H1 (cell line): ENCODE results near the gene COL5A1. TPM values are rescaled to one million over a fixed set of nuclear protein-coding genes. Genes with fewer than 3 reads are reported as not detected.
A peak's percentile ranks its signal among the peaks of the same experiment; 100 is the strongest.

Experiments used
- CTCF ChIA-PET: fragments of 300-600 bp; sonication (Branson Sonifier 250); formaldehyde crosslinking; loops from one replicate; lab custom pipeline; 2021; ENCODE audit not compliant: partially characterized antibody; lab: Charles Lee
- POLR2A ChIA-PET: fragments of 300-600 bp; sonication (Branson Sonifier 250); formaldehyde crosslinking; loops from one replicate; lab custom pipeline; 2021; ENCODE audit warnings: inconsistent platforms; ENCODE audit not compliant: partially characterized antibody; lab: Charles Lee
- DNase-seq, 2 experiments: peaks; one replicate each; pipeline versions ENCODE4 v3.0.0 to v3.0.0-alpha.2; 2010 to 2022; ENCODE audit warnings: low spot score in 2 of 2, low read depth in 1 of 2, mixed read lengths in 1 of 2
- FAIRE-seq: peaks from 2 replicates; lab custom pipeline; 2011; peaks lifted over from hg19 to GRCh38; lab: Jason Lieb, UNC
- H2AFZ ChIP-seq: 2 replicates; pipeline ENCODE4 v1.8.1; 2012; ENCODE audit warnings: low read length, inconsistent platforms
- H2AK5ac ChIP-seq: 2 replicates; pipeline ENCODE4 v1.6.1; 2013; ENCODE audit warnings: low read depth, low read length
- H2BK120ac ChIP-seq: replicated peaks from 2 replicates; pipeline ENCODE3; 2013; ENCODE audit warnings: low read depth, low read length, inconsistent platforms
- H2BK12ac ChIP-seq: 2 replicates; pipeline ENCODE4 v1.6.1; 2013; ENCODE audit warnings: low read depth, low read length
- H2BK15ac ChIP-seq: 2 replicates; pipeline ENCODE4 v1.6.1; 2013; ENCODE audit warnings: low read length
- H2BK20ac ChIP-seq: 2 replicates; pipeline ENCODE4 v1.6.1; 2013; ENCODE audit warnings: low read length
- H2BK5ac ChIP-seq: 2 replicates; pipeline ENCODE4 v1.6.1; 2013; ENCODE audit warnings: low read depth, low read length
- H3K14ac ChIP-seq: 2 replicates; pipeline ENCODE4 v1.6.1; 2013; ENCODE audit warnings: inconsistent platforms; ENCODE audit not compliant: insufficient read length
- H3K18ac ChIP-seq: 2 replicates; pipeline ENCODE4 v1.6.1; 2013; ENCODE audit warnings: low read length; ENCODE audit errors: extremely low read depth
- H3K23ac ChIP-seq: 2 replicates; pipeline ENCODE4 v1.6.1; 2013; ENCODE audit warnings: inconsistent platforms; ENCODE audit not compliant: insufficient read length
- H3K23me2 ChIP-seq: 2 replicates; pipeline ENCODE4 v1.6.1; 2013; ENCODE audit warnings: low read depth, low read length
- H3K27ac ChIP-seq: 2 replicates; pipeline ENCODE4 v1.6.1; 2011; ENCODE audit warnings: low read depth, low read length, inconsistent platforms
- H3K27me3 ChIP-seq, 4 experiments: replicated peaks in 1 of 4; 1 replicate in 1 of 4; 2 replicates in 3 of 4; pipeline versions ENCODE4 v1.6.1 to v1.8.1; 2011 to 2013; ENCODE audit warnings: low read length in 3 of 4, mild to moderate bottlenecking in 3 of 4, inconsistent platforms in 2 of 4, mixed read lengths in 2 of 4, moderate library complexity in 1 of 4; ENCODE audit not compliant: control insufficient read depth in 3 of 4, insufficient read depth in 3 of 4; ENCODE audit errors: extremely low read depth in 1 of 4
- H3K36me3 ChIP-seq, 4 experiments: 2 replicates each; pipeline versions ENCODE4 v1.6.1 to v1.8.1; 2011 to 2013; ENCODE audit warnings: mild to moderate bottlenecking in 4 of 4, low read length in 3 of 4, moderate library complexity in 2 of 4, control low read depth in 1 of 4, inconsistent platforms in 1 of 4; ENCODE audit not compliant: insufficient read depth in 4 of 4, control insufficient read depth in 2 of 4
- H3K4ac ChIP-seq: replicated peaks from 2 replicates; pipeline ENCODE3; 2013; ENCODE audit warnings: low read length, low read depth, mixed read lengths, inconsistent platforms; ENCODE audit not compliant: insufficient read length
- H3K4me1 ChIP-seq, 4 experiments: replicated peaks in 1 of 4; 1 replicate in 1 of 4; 2 replicates in 3 of 4; pipeline versions ENCODE4 v1.6.1 to v1.8.1; 2011 to 2013; ENCODE audit warnings: low read length in 3 of 4, inconsistent platforms in 2 of 4, mixed read lengths in 1 of 4; ENCODE audit not compliant: insufficient read depth in 4 of 4, control insufficient read depth in 3 of 4
- H3K4me2 ChIP-seq, 2 experiments: 2 replicates each; pipeline versions ENCODE4 v1.6.1 to v1.8.1; 2011 to 2013; ENCODE audit warnings: low read depth in 2 of 2, low read length in 2 of 2, control low read depth in 1 of 2, inconsistent platforms in 1 of 2, mild to moderate bottlenecking in 1 of 2; ENCODE audit not compliant: insufficient read depth in 1 of 2
- H3K4me3 ChIP-seq, 4 experiments: fragments of 200-600, 300-600 bp in 1 of 4; sonication (generic), shearing (Covaris generic), sonication (Bioruptor Twin) in 1 of 4; 2 replicates each; pipeline versions ENCODE4 v1.5.1 to v1.8.1; 2011 to 2016; ENCODE audit warnings: low read length in 4 of 4, low read depth in 3 of 4, control low read depth in 2 of 4, inconsistent platforms in 2 of 4, mild to moderate bottlenecking in 2 of 4, mixed read lengths in 1 of 4, moderate library complexity in 1 of 4; ENCODE audit not compliant: insufficient read depth in 2 of 4; ENCODE audit errors: extremely low read depth in 1 of 4
- H3K56ac ChIP-seq: replicated peaks from 2 replicates; pipeline ENCODE3; 2013; ENCODE audit warnings: low read depth, mild to moderate bottlenecking, mixed read lengths, low read length, inconsistent platforms; ENCODE audit not compliant: insufficient read length
- H3K79me1 ChIP-seq: 2 replicates; pipeline ENCODE4 v1.6.1; 2013; ENCODE audit warnings: low read depth, low read length, control low read depth
- H3K79me2 ChIP-seq, 2 experiments: 2 replicates each; pipeline versions ENCODE4 v1.6.1 to v1.8.1; 2012 to 2013; ENCODE audit warnings: low read length in 2 of 2, mild to moderate bottlenecking in 2 of 2, inconsistent platforms in 1 of 2; ENCODE audit not compliant: insufficient read depth in 2 of 2, control insufficient read depth in 1 of 2
- H3K9ac ChIP-seq, 4 experiments: replicated peaks in 1 of 4; 1 replicate in 1 of 4; 2 replicates in 3 of 4; pipeline versions ENCODE4 v1.6.1 to v1.8.1; 2011 to 2013; ENCODE audit warnings: low read depth in 3 of 4, low read length in 3 of 4, control low read depth in 2 of 4, mild to moderate bottlenecking in 2 of 4, moderate library complexity in 2 of 4, inconsistent platforms in 1 of 4; ENCODE audit errors: extremely low read depth in 1 of 4
- H3K9me3 ChIP-seq, 2 experiments: 2 replicates each; pipeline versions ENCODE4 v1.6.1 to v1.8.1; 2012 to 2013; ENCODE audit warnings: mild to moderate bottlenecking in 2 of 2, moderate library complexity in 2 of 2, control low read depth in 1 of 2, inconsistent platforms in 1 of 2, low read depth in 1 of 2, low read length in 1 of 2, mixed read lengths in 1 of 2; ENCODE audit not compliant: insufficient read depth in 2 of 2
- H4K20me1 ChIP-seq, 2 experiments: replicated peaks in 1 of 2; 2 replicates each; pipeline versions ENCODE3 to v1.8.1; 2011 to 2013; ENCODE audit warnings: inconsistent platforms in 2 of 2, low read length in 2 of 2, mild to moderate bottlenecking in 1 of 2; ENCODE audit not compliant: insufficient read depth in 2 of 2, control insufficient read depth in 1 of 2
- H4K5ac ChIP-seq: 2 replicates; pipeline ENCODE4 v1.6.1; 2013; ENCODE audit warnings: low read length, low read depth, mixed read lengths, inconsistent platforms; ENCODE audit not compliant: insufficient read length
- H4K8ac ChIP-seq: 2 replicates; pipeline ENCODE4 v1.8.0; 2013; ENCODE audit warnings: mild to moderate bottlenecking, moderate library complexity, low read length, inconsistent platforms; ENCODE audit not compliant: insufficient read depth; ENCODE audit errors: extremely low read depth
- H4K91ac ChIP-seq: replicated peaks from 2 replicates; pipeline ENCODE3; 2013; ENCODE audit warnings: low read length, mixed read lengths, inconsistent platforms; ENCODE audit not compliant: insufficient read length
- JUN ChIP-seq: IDR thresholded peaks from 2 replicates; pipeline ENCODE4 v1.6.1; 2011; ENCODE audit warnings: low read depth, mild to moderate bottlenecking, improper control_type of control experiment, low read length
- WGBS, 2 experiments: shearing (Covaris generic) in 1 of 2; methylation state at CpG; one replicate each; pipeline versions ENCODE4 v1.1.6 to v1.1.7; 2013 to 2015; ENCODE audit warnings: low lambda C conversion rate in 2 of 2, mixed read lengths in 2 of 2, inconsistent platforms in 1 of 2, low coverage in 1 of 2, missing lambda C conversion rate in 1 of 2; ENCODE audit not compliant: insufficient replicate concordance in 2 of 2, insufficient coverage in 1 of 2, insufficient read length in 1 of 2; ENCODE audit errors: extremely low coverage in 1 of 2, missing lambda C conversion rate in 1 of 2; 5-methylcytosine and 5-hydroxymethylcytosine counted together
- polyA plus RNA-seq, 7 experiments: library from polyadenylated mRNA; depleted of rRNA in 3 of 7; stranded (reverse) in 5 of 7; unstranded in 2 of 7; fragments of >200 nt in 5 of 7; fragments of 200-250 nt in 2 of 7; gene quantifications; 1 replicate in 5 of 7; 2 replicates in 1 of 7; 4 replicates in 1 of 7; pipeline versions ENCODE4 v1.2.1 to v1.2.3, GENCODE V29; 2011 to 2013; ENCODE audit warnings: missing spikeins in 2 of 7, mixed read lengths in 2 of 7
- total RNA-seq: library from RNA; stranded (reverse); fragmentation: NEBNext Ultra II Directional; extraction: Animal tissue kit (Norgen Biotek cat#: 25700); gene quantifications from 2 replicates; pipeline ENCODE4 v1.2.1, GENCODE V29; 2021

The COL5A1 gene
- total and polyA plus RNA-seq, 2 of the 8 experiments (the other 6 are each of a cell fraction or from before 2014, with no cell fraction given): 3.8 to 12.0 TPM

GRCh38 chr9:134752471-134753168 lies 111.0 kb downstream of the COL5A1 start:
- Histone ChIP-seq H4K8ac (peak overlapping the region; percentile 51; the same call in 1 of the 2 replicates), H2BK20ac (no peak overlapping the region), H2BK15ac (no peak overlapping the region), H2BK120ac (no peak overlapping the region), H2BK12ac (no peak overlapping the region), H4K20me1 (peaks cover 0 to 5% of the 10 kb centered on the region in 2 experiments), H3K4ac (no peak overlapping the region), H2AFZ (no peak overlapping the region), H2BK5ac (no peak overlapping the region), H3K56ac (no peak overlapping the region), H4K91ac (no peak overlapping the region), H3K79me1 (no peaks in the 10 kb centered on the region), H3K4me1 (no peaks in the 10 kb centered on the region), H3K36me3 (peaks cover 0 to 8% (median 3%) of the 10 kb centered on the region in 4 experiments; a peak in 2 of 8 replicates), H3K27me3 (no peaks in the 10 kb centered on the region; a peak in 1 of 7 replicates), H2AK5ac (no peak overlapping the region), H3K79me2 (no peaks in the 10 kb centered on the region; a peak in 1 of 4 replicates), H3K18ac (no peak overlapping the region; the same call in 1 of the 2 replicates), H3K23me2 (no peaks in the 10 kb centered on the region), H4K5ac (no peak overlapping the region), H3K4me3 (no peak overlapping the region), H3K9ac (no peak overlapping the region), H3K27ac (no peak overlapping the region), H3K4me2 (no peak overlapping the region), H3K23ac (no peak overlapping the region), H3K14ac (no peak overlapping the region), H3K9me3 (peaks cover 3 to 7% of the 10 kb centered on the region in 2 experiments; a peak in 2 of 4 replicates)
- no peak for DNase-seq
- ChIA-PET CTCF (interaction anchor here (0.6 to 2.7 kb wide), 4 partner anchors 10 to 105 kb away, joined by 3 to 9 read pairs (median 3); no protein-coding TSS in a partner anchor), POLR2A (interaction anchor here (0.5 kb wide), 1 partner anchor 180 kb away, joined by 3 read pairs; no protein-coding TSS in a partner anchor)
- no peak for FAIRE-seq
- TF ChIP-seq JUN: no peak
- 91% methylated on average over 14 of the region's 16 CpGs; no CpG with 5 or more reads in 1 of the 2 experiments for WGBS, 2 experiments
